ENCODE data around the gene MIPOL1. TPM values are rescaled to one million over a fixed set of nuclear protein-coding genes. Genes with fewer than 3 reads are reported as not detected.

Gene MIPOL1
- total and polyA plus RNA-seq, 2 of the 13 experiments (the other 11 are each of a cell fraction or from before 2014, with no cell fraction given), result 8.6 to 34.2 TPM

DNA sequence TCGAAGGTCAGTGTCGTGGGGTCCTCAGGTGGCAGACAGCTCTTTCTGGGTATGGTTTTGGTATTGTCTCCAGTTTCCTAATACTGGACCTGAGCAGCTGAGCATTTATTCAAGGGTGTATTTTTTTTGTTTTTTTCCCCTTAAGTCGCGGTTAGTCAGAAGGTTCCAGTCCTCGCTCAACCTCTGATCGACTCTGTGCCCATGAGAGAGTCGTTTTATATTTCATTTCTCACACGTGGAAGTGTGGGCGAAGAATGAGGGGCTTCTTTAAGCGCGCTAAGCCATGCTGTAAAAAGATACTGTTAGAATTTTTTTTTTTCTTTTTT lies 499 bp downstream of the MIPOL1 start (continued):
- TF ChIP-seq, protein P1, sequence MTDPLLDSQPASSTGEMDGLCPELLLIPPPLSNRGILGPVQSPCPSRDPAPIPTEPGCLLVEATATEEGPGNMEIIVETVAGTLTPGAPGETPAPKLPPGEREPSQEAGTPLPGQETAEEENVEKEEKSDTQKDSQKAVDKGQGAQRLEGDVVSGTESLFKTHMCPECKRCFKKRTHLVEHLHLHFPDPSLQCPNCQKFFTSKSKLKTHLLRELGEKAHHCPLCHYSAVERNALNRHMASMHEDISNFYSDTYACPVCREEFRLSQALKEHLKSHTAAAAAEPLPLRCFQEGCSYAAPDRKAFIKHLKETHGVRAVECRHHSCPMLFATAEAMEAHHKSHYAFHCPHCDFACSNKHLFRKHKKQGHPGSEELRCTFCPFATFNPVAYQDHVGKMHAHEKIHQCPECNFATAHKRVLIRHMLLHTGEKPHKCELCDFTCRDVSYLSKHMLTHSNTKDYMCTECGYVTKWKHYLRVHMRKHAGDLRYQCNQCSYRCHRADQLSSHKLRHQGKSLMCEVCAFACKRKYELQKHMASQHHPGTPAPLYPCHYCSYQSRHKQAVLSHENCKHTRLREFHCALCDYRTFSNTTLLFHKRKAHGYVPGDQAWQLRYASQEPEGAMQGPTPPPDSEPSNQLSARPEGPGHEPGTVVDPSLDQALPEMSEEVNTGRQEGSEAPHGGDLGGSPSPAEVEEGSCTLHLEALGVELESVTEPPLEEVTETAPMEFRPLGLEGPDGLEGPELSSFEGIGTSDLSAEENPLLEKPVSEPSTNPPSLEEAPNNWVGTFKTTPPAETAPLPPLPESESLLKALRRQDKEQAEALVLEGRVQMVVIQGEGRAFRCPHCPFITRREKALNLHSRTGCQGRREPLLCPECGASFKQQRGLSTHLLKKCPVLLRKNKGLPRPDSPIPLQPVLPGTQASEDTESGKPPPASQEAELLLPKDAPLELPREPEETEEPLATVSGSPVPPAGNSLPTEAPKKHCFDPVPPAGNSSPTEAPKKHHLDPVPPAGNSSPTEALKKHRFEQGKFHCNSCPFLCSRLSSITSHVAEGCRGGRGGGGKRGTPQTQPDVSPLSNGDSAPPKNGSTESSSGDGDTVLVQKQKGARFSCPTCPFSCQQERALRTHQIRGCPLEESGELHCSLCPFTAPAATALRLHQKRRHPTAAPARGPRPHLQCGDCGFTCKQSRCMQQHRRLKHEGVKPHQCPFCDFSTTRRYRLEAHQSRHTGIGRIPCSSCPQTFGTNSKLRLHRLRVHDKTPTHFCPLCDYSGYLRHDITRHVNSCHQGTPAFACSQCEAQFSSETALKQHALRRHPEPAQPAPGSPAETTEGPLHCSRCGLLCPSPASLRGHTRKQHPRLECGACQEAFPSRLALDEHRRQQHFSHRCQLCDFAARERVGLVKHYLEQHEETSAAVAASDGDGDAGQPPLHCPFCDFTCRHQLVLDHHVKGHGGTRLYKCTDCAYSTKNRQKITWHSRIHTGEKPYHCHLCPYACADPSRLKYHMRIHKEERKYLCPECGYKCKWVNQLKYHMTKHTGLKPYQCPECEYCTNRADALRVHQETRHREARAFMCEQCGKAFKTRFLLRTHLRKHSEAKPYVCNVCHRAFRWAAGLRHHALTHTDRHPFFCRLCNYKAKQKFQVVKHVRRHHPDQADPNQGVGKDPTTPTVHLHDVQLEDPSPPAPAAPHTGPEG (CRISPR knock-in tag; IDR thresholded peaks at IDR 0.05), result no peak
- peak; percentile 8 for TF ChIP-seq ZEB1 (IDR thresholded peaks at IDR 0.05; ENCODE audit: insufficient replicate concordance, low read depth)
- no peak for TF ChIP-seq SMARCE1 (IDR thresholded peaks at IDR 0.05; ENCODE audit: borderline replicate concordance)
- TF ChIP-seq ZNF879 (CRISPR knock-in tag; IDR thresholded peaks at IDR 0.05), result no peak
- TF ChIP-seq ZNF101 (CRISPR knock-in tag; IDR thresholded peaks at IDR 0.05; ENCODE audit: borderline replicate concordance, low read depth), result no peak; the same call in 1 of the 2 replicates
- no peak for TF ChIP-seq ZNF264 (CRISPR knock-in tag; IDR thresholded peaks at IDR 0.05)
- no peak for TF ChIP-seq SNRNP70 (IDR thresholded peaks at IDR 0.05; ENCODE audit: low read depth, low read length)
- 0 out of 2 replicates have a peak, but pooled peaks have one; percentile 64 for TF ChIP-seq ZNF354B (CRISPR knock-in tag; IDR thresholded peaks at IDR 0.05)
- TF ChIP-seq RFX3 (CRISPR knock-in tag; IDR thresholded peaks at IDR 0.05), result peak; percentile 1; the same call in 1 of the 2 replicates
- no peak for TF ChIP-seq DR1 (CRISPR knock-in tag; IDR thresholded peaks at IDR 0.05)
- TF ChIP-seq PCBP2 (optimal IDR thresholded peaks at IDR 0.05; ENCODE audit: low read depth, low read length, poor library complexity, severe bottlenecking), result no peak
- no peak for TF ChIP-seq ZNF629 (CRISPR knock-in tag; conservative IDR thresholded peaks at IDR 0.05)
- TF ChIP-seq ZNF782 (CRISPR knock-in tag; IDR thresholded peaks at IDR 0.05; ENCODE audit: borderline replicate concordance), result no peak
- peak; percentile 28; the same call in 1 of the 2 replicates for TF ChIP-seq ZNF878 (CRISPR knock-in tag; IDR thresholded peaks at IDR 0.05)
- no peak for TF ChIP-seq TRIM24 (CRISPR knock-in tag; IDR thresholded peaks at IDR 0.05)
- TF ChIP-seq ELF4 (CRISPR knock-in tag; IDR thresholded peaks at IDR 0.05; ENCODE audit: borderline replicate concordance), result no peak
- TF ChIP-seq, protein P2, sequence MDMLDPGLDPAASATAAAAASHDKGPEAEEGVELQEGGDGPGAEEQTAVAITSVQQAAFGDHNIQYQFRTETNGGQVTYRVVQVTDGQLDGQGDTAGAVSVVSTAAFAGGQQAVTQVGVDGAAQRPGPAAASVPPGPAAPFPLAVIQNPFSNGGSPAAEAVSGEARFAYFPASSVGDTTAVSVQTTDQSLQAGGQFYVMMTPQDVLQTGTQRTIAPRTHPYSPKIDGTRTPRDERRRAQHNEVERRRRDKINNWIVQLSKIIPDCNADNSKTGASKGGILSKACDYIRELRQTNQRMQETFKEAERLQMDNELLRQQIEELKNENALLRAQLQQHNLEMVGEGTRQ (IDR thresholded peaks at IDR 0.05; ENCODE audit: low read depth, low read length), result no peak
- TF ChIP-seq, protein P2 (CRISPR knock-in tag; IDR thresholded peaks at IDR 0.05; ENCODE audit: borderline replicate concordance), result no peak
- TF ChIP-seq ZNF670 (CRISPR knock-in tag; IDR thresholded peaks at IDR 0.05; ENCODE audit: borderline replicate concordance), result no peak
- TF ChIP-seq BHLHE40 (IDR thresholded peaks at IDR 0.05; ENCODE audit: low read length), result no peak
- 0 out of 2 replicates have a peak, but pooled peaks have one; percentile 5 for TF ChIP-seq ZNF44 (CRISPR knock-in tag; IDR thresholded peaks at IDR 0.05)
- TF ChIP-seq MTA3 (CRISPR knock-in tag; IDR thresholded peaks at IDR 0.05), result no peak
- TF ChIP-seq ZNF781 (CRISPR knock-in tag; IDR thresholded peaks at IDR 0.05; ENCODE audit: borderline replicate concordance, not compliant biosample characterization), result peak; percentile 9
- no peak for TF ChIP-seq DNMT3B (CRISPR knock-in tag; conservative IDR thresholded peaks at IDR 0.05)
- no peak for TF ChIP-seq ZNF749 (CRISPR knock-in tag; IDR thresholded peaks at IDR 0.05; ENCODE audit: borderline replicate concordance)
- TF ChIP-seq NKX3-1 (CRISPR knock-in tag; IDR thresholded peaks at IDR 0.05), result no peak
